ENCODE results near the gene HIPK1.
A peak's percentile ranks its signal among the peaks of the same experiment; 100 is the strongest.
"Not testable (repeated sequence)": the region's sequence is repeated elsewhere in the genome, so short reads cannot be mapped to it uniquely, and the experiment has no call there.

The HIPK1 gene

GRCh38 chr1:113945329-113945728 lies 16.2 kb downstream of the HIPK1 start:
- no peak for DNase-seq

- no peak for DNase-seq
Measured at GRCh38 chr1:113946112-113946511, 17.0 kb downstream of the HIPK1 start.

- DNase-seq = no peak
Measured at GRCh38 chr1:113946678-113947387, 17.7 kb downstream of the HIPK1 start.

- DNase-seq = no peak
Measured at GRCh38 chr1:113947388-113948107, 18.4 kb downstream of the HIPK1 start.

- not testable (repeated sequence) for DNase-seq
Measured at GRCh38 chr1:113948151-113948550, 19.0 kb downstream of the HIPK1 start.

- no peak for DNase-seq
Measured at GRCh38 chr1:113949007-113949406, 19.9 kb downstream of the HIPK1 start.

GRCh38 chr1:113950908-113951307 lies 21.8 kb downstream of the HIPK1 start:
- DNase-seq = no peak

GRCh38 chr1:113951719-113952118 lies 22.6 kb downstream of the HIPK1 start:
- no peak for DNase-seq

- no peak for DNase-seq
Measured at GRCh38 chr1:113957984-113958383, 28.9 kb downstream of the HIPK1 start.

GRCh38 chr1:113958691-113959090 lies 29.6 kb downstream of the HIPK1 start:
- DNase-seq = no peak

- DNase-seq = no peak
Measured at GRCh38 chr1:113963281-113963906, 34.3 kb downstream of the HIPK1 start.

GRCh38 chr1:113965703-113966412 lies 36.7 kb downstream of the HIPK1 start:
- no peak for DNase-seq

GRCh38 chr1:113972954-113973353 lies 43.8 kb downstream of the HIPK1 start:
- no peak for DNase-seq

- DNase-seq = no peak
Measured at GRCh38 chr1:113975211-113975895, 46.2 kb downstream of the HIPK1 start.

- no peak for DNase-seq
Measured at GRCh38 chr1:113976609-113977278, 47.6 kb downstream of the HIPK1 start.

GRCh38 chr1:113977906-113978305 lies 48.8 kb downstream of the HIPK1 start:
- no peak for DNase-seq

- DNase-seq = peak; percentile 39
Measured at GRCh38 chr1:113978863-113979702, 50.0 kb downstream of the HIPK1 start, which contains the start of gene OLFML3. OLFML3 (plus strand) TSS chr1:113979474; CDS start chr1:113979517, 43 bp downstream.

GRCh38 chr1:113980110-113980509 lies 51.0 kb downstream of the HIPK1 start:
- no peak for DNase-seq

- DNase-seq = no peak
Measured at GRCh38 chr1:113981962-113982931, 53.1 kb downstream of the HIPK1 start.

- no peak for DNase-seq
Measured at GRCh38 chr1:113982949-113983348, 53.8 kb downstream of the HIPK1 start.

Measured in stimulated activated CD4-positive, alpha-beta T cell treated with anti-CD3 and anti-CD28 coated beads, Interleukin-12 subunit alpha, Interleukin-12 subunit beta, amount 100 ng/mL, for 4 hours (primary cell).